Thyroid gland (tissue), 4 donors: Measurements from ENCODE around the gene C1QL1. TPM values are rescaled to one million over a fixed set of nuclear protein-coding genes. Genes with fewer than 3 reads are reported as not detected.

ENCODE experiments used
- DNase-seq, 2 donors: peaks; one replicate each; pipeline ENCODE4 v3.0.0-alpha.2; 2019
- H3K27ac ChIP-seq, 3 donors: fragments of 200-600 bp; sonication (generic); 1 replicate in 2 of 3; 2 replicates in 1 of 3; pipeline ENCODE4 v1.5.1; 2016 to 2019; ENCODE audit warnings: mild to moderate bottlenecking in 1 of 3, moderate library complexity in 1 of 3
- H3K27me3 ChIP-seq: fragments of 200-600 bp; sonication (generic); one replicate; pipeline ENCODE4 v1.5.1; 2019
- H3K36me3 ChIP-seq, 2 donors: fragments of 200-600 bp; sonication (generic); one replicate each; pipeline ENCODE4 v1.5.1; 2016 to 2019
- H3K4me1 ChIP-seq, 2 donors: fragments of 200-600 bp; sonication (generic); one replicate each; pipeline ENCODE4 v1.5.1; 2017 to 2019
- H3K4me3 ChIP-seq, 3 donors: fragments of 200-600 bp; sonication (generic); replicated peaks in 1 of 3; 1 replicate in 2 of 3; 2 replicates in 1 of 3; pipeline ENCODE4 v1.5.1; 2016; ENCODE audit warnings: mild to moderate bottlenecking in 1 of 3
- H3K9me3 ChIP-seq: fragments of 200-600 bp; sonication (generic); one replicate; pipeline ENCODE4 v1.5.1; 2017
- POLR2A ChIP-seq, 2 donors: fragments of 450-650 bp; IDR thresholded peaks; one replicate each; pipeline ENCODE4 v1.6.1; 2017; ENCODE audit warnings: antibody characterized with exemption in 2 of 2, mild to moderate bottlenecking in 2 of 2, moderate library complexity in 1 of 2
- WGBS, 2 donors: methylation state at CpG; one replicate each; pipeline ENCODE4 v1.1.5; 2017; 5-methylcytosine and 5-hydroxymethylcytosine counted together
- intact Hi-C: fragments of 100-400 bp; cut with DNase I; formaldehyde crosslinking; loops from one replicate; pipeline ENCODE4 v1.15.1; 2023
- total RNA-seq, 4 donors: library from RNA; depleted of rRNA; stranded (reverse); fragments of >200 nt; gene quantifications; one replicate each; pipeline ENCODE4 v1.2.3, GENCODE V29; 2016
- TF ChIP-seq, protein P1 (sequence below), 6 experiments: fragments of 200-600 bp in 3 of 6; fragments of 450-650 bp in 3 of 6; sonication (generic) in 3 of 6; IDR thresholded peaks; one replicate each; pipeline ENCODE4 v1.5.1; 2016 to 2019; ENCODE audit warnings: antibody characterized with exemption in 6 of 6, mild to moderate bottlenecking in 2 of 6, inconsistent platforms in 1 of 6, moderate library complexity in 1 of 6

C1QL1 gene
- total RNA-seq, 4 donors from 2014 or later, result 0.59 to 0.75 TPM; not detected in 2

GRCh38 chr17:44942456-44942855, 25.6 kb downstream of the C1QL1 start:
- no peak for TF ChIP-seq POLR2A (IDR thresholded peaks at IDR 0.05)
- TF ChIP-seq, protein P1, sequence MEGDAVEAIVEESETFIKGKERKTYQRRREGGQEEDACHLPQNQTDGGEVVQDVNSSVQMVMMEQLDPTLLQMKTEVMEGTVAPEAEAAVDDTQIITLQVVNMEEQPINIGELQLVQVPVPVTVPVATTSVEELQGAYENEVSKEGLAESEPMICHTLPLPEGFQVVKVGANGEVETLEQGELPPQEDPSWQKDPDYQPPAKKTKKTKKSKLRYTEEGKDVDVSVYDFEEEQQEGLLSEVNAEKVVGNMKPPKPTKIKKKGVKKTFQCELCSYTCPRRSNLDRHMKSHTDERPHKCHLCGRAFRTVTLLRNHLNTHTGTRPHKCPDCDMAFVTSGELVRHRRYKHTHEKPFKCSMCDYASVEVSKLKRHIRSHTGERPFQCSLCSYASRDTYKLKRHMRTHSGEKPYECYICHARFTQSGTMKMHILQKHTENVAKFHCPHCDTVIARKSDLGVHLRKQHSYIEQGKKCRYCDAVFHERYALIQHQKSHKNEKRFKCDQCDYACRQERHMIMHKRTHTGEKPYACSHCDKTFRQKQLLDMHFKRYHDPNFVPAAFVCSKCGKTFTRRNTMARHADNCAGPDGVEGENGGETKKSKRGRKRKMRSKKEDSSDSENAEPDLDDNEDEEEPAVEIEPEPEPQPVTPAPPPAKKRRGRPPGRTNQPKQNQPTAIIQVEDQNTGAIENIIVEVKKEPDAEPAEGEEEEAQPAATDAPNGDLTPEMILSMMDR (IDR thresholded peaks at IDR 0.05), result no peak
- Histone ChIP-seq H3K4me1 (peaks cover 4% of the 10 kb centered on the region in 2 donors), H3K4me3 (no peak overlapping the region), H3K9me3 (no peaks in the 10 kb centered on the region), H3K27ac (no peak overlapping the region), H3K27me3 (no peaks in the 10 kb centered on the region), H3K36me3 (no peaks in the 10 kb centered on the region)
- intact Hi-C loops, result no loop called here
- DNase-seq, result no peak
- 84 to 85% methylated on average over 4 of the region's 4 CpGs for WGBS, 2 donors

DNA sequence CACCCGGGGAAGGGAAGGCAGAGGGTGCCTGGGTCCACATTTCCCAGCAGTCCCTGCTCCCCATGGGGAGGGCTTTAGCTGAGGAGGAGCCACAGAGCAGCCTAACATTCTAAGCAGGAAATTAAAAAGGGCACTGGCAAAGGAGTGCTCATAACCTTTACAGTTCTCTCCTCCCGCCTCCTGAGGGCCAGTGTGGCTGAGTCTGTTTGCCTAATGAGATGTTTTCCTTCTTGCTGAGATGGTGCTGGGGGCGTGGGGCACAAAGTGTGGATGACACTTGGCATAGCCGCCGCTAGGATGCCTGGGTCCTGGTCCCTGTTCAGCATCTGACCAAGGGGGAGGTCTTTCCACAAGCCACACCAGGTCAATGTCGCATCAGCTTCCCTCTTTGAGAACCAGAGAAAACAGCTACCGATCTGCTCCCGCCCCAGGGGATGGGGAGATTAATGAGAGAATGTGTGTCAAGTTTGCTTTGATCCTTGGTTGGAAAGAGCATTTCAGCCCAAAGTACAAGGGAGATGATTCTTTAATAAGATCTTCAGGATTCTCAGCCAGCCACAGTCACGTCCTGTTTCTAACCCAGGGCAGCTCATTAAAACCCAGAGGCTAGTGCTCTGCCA, 26.3 kb downstream of the C1QL1 start:
- Histone ChIP-seq H3K27me3 (no peaks in the 10 kb centered on the region), H3K9me3 (no peaks in the 10 kb centered on the region), H3K36me3 (no peaks in the 10 kb centered on the region), H3K4me3 (no peak overlapping the region), H3K27ac (no peak overlapping the region), H3K4me1 (no peaks in the 10 kb centered on the region)
- intact Hi-C loops, result no loop called here
- 83 to 88% methylated on average over 9 of the region's 9 CpGs for WGBS, 2 donors
- TF ChIP-seq, protein P1 (IDR thresholded peaks at IDR 0.05), result no peak
- TF ChIP-seq POLR2A (IDR thresholded peaks at IDR 0.05), result no peak
- no peak for DNase-seq

- 70 to 82% methylated on average over 1 of the region's 1 CpG for WGBS, 2 donors
- H3K36me3 ChIP-seq, result no peaks in the 10 kb centered on the region
- H3K4me1 ChIP-seq, result no peaks in the 10 kb centered on the region
- no peaks in the 10 kb centered on the region for H3K9me3 ChIP-seq
- no peaks in the 10 kb centered on the region for H3K27me3 ChIP-seq
- intact Hi-C loops, result no loop called here
- H3K27ac ChIP-seq, result no peak overlapping the region
- no peak for TF ChIP-seq POLR2A (IDR thresholded peaks at IDR 0.05)
- TF ChIP-seq, protein P1 (IDR thresholded peaks at IDR 0.05), result no peak
- H3K4me3 ChIP-seq, result no peak overlapping the region
- no peak for DNase-seq
Observed at GRCh38 chr17:44940768-44941167, 27.3 kb downstream of the C1QL1 start.

GRCh38 chr17:44940317-44940716, 27.8 kb downstream of the C1QL1 start:
- 68 to 73% methylated on average over 4 of the region's 4 CpGs for WGBS, 2 donors
- TF ChIP-seq, protein P1 (IDR thresholded peaks at IDR 0.05), result no peak
- no peak for TF ChIP-seq POLR2A (IDR thresholded peaks at IDR 0.05)
- DNase-seq, result no peak

GRCh38 chr17:44935116-44935515, 33.0 kb downstream of the C1QL1 start:
- no peak overlapping the region for H3K27ac ChIP-seq
- H3K4me1 ChIP-seq, result no peaks in the 10 kb centered on the region
- no peaks in the 10 kb centered on the region for H3K27me3 ChIP-seq
- H3K9me3 ChIP-seq, result no peaks in the 10 kb centered on the region
- WGBS, 2 donors, result 89 to 94% methylated on average over 5 to 6 of the region's 9 CpGs
- no peaks in the 10 kb centered on the region for H3K36me3 ChIP-seq
- TF ChIP-seq, protein P1 (IDR thresholded peaks at IDR 0.05), result no peak
- no peak for TF ChIP-seq POLR2A (IDR thresholded peaks at IDR 0.05)
- intact Hi-C loops, result no loop called here
- no peak overlapping the region for H3K4me3 ChIP-seq
- no peak for DNase-seq

More at GRCh38 chr17:44940317-44940716, 27.8 kb downstream of the C1QL1 start:
- intact Hi-C loops, result no loop called here
- Histone ChIP-seq H3K4me3 (no peak overlapping the region), H3K9me3 (no peaks in the 10 kb centered on the region), H3K27ac (no peak overlapping the region), H3K27me3 (no peaks in the 10 kb centered on the region), H3K4me1 (no peaks in the 10 kb centered on the region), H3K36me3 (no peaks in the 10 kb centered on the region)
